ENCODE measurements around the gene LRRC14B.

The LRRC14B gene

DNA sequence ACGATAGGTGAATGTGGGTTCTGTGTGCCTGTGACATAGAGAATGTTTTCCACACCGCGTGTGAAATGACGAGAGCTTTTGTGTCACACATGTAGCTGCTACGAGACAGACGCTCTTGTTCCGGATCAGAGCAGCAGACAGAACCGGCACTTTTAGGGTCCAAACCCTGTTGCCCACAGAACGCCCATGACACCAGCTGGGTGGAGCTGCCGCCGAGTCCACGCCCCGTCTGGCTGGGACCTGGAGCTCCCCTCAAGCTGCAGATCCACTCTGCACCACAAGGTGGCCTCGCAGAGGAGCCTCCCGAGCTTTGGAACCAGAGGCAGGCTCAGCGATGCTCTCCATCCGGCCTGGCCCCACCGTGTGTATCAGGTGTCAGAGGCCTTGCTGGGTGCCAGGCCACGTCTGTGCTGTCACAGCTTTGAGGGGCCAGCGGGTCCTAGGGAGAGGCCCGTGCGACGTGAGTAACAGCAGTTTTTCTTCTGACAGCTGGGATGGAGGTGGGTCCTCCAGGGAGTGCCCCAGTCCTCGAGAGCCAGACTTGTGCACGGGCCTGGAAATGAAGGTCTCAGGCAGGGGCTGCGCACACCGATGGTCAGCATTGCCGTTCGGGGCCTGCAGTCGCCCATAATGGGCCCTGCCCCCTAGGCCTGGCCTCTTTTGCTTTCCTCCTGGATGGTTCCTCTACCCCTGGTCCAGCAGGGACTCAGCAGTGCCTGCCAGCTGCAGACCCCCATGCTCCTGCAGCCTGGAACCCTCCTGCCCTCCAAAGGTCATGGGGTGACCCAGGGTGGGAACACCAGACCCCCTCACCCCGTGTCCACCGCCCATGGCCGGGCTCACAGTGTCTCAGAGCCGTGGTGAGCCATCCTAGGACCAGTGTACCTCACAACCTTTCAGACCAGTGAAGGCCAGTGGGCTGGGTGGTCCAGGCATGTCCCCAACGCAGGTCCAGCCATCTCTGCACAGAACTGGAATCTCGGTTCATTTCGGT lies 2.5 kb upstream of the LRRC14B start:
- CTCF ChIA-PET: interaction anchor here (0.6 to 2.4 kb wide), 26 partner anchors 9 to 258 kb away, joined by 3 to 25 read pairs (median 4); partner anchors contain the start of genes AHRR, CCDC127, EXOC3 and SDHA
- POLR2A ChIA-PET: no interaction called here
- DNase-seq (ENCODE audit: low read depth, low spot score): peak; percentile 5
- TF ChIP-seq, protein P1, sequence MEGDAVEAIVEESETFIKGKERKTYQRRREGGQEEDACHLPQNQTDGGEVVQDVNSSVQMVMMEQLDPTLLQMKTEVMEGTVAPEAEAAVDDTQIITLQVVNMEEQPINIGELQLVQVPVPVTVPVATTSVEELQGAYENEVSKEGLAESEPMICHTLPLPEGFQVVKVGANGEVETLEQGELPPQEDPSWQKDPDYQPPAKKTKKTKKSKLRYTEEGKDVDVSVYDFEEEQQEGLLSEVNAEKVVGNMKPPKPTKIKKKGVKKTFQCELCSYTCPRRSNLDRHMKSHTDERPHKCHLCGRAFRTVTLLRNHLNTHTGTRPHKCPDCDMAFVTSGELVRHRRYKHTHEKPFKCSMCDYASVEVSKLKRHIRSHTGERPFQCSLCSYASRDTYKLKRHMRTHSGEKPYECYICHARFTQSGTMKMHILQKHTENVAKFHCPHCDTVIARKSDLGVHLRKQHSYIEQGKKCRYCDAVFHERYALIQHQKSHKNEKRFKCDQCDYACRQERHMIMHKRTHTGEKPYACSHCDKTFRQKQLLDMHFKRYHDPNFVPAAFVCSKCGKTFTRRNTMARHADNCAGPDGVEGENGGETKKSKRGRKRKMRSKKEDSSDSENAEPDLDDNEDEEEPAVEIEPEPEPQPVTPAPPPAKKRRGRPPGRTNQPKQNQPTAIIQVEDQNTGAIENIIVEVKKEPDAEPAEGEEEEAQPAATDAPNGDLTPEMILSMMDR (IDR thresholded peaks at IDR 0.05; ENCODE audit: insufficient read depth, low read length, missing control alignments): peak; percentile 98
- H3K4me3 ChIP-seq (ENCODE audit: low read depth, low read length): peak overlapping the region; percentile 23; the same call in 1 of the 2 replicates

DNA sequence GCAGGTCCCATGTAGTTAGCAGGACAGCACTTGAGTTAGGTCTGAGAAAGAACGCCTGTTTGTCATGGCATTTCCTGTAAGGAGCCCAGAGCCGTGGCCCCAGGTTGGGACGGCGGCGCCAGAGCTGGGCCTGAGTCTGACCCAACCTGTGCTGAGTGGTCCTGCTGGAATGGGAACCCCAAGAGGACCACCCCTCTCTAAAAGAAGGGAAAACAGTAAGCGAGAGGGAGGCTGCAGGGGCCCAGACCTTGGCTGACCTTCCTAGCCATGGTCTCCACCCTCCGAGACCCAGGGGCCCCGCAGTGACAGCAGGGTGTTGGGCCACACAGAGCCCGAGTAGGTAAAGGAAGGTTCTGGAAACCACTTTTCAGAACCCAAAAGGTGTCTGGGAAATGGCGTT lies 1.8 kb upstream of the LRRC14B start:
- CTCF ChIA-PET: interaction anchor here (1.6 to 2.4 kb wide), 4 partner anchors 10 to 30 kb away, joined by 7 to 25 read pairs (median 14); partner anchors contain the start of genes CCDC127 and SDHA
- H3K4me3 ChIP-seq (ENCODE audit: low read depth, low read length): no peak overlapping the region
- TF ChIP-seq, protein P1 (IDR thresholded peaks at IDR 0.05; ENCODE audit: insufficient read depth, low read length, missing control alignments): no peak
- POLR2A ChIA-PET: no interaction called here
- no peak for DNase-seq (ENCODE audit: low read depth, low spot score)

DNA sequence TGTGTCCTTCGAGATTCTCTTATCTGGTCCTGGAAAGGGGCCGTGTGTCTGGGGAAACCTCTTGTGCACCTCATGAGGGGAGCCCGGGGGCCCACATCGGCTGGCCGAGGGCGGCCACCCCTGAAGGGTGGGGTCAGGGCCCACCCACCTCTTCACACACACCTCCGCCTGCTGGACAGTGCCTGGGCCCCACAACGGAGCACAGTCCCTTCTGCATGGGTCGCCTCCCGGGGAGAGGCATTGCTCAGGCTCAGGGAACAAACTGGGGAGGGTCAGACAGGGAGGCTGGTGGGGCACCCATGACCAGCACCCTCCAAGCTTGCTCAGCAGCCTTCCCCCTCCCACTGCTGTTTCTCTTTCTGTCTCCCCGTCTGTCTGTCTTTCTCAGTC lies 1.3 kb upstream of the LRRC14B start:
- ChIA-PET CTCF (interaction anchor here (1.2 to 2.0 kb wide), 3 partner anchors 10 to 126 kb away, joined by 3 to 13 read pairs (median 6); partner anchors contain the start of genes CCDC127 and SDHA), POLR2A (no interaction called here)
- TF ChIP-seq, protein P1 (IDR thresholded peaks at IDR 0.05; ENCODE audit: insufficient read depth, low read length, missing control alignments): no peak
- H3K4me3 ChIP-seq (ENCODE audit: low read depth, low read length): no peak overlapping the region
- no peak for DNase-seq (ENCODE audit: low read depth, low spot score)

GRCh38 chr5:190366-191035 lies 794 bp upstream of the LRRC14B start:
- ChIA-PET CTCF (interaction anchor here (1.1 to 2.0 kb wide), 3 partner anchors 9 to 126 kb away, joined by 3 to 6 read pairs (median 3); no protein-coding TSS in a partner anchor), POLR2A (no interaction called here)
- H3K4me3 ChIP-seq (ENCODE audit: low read depth, low read length): no peak overlapping the region
- DNase-seq (ENCODE audit: low read depth, low spot score): no peak
- TF ChIP-seq, protein P1 (IDR thresholded peaks at IDR 0.05; ENCODE audit: insufficient read depth, low read length, missing control alignments): no peak

- ChIA-PET CTCF (interaction anchor here (0.8 to 2.0 kb wide), 4 partner anchors 8 to 239 kb away, joined by 3 to 6 read pairs (median 4); no protein-coding TSS in a partner anchor), POLR2A (interaction anchor here (0.6 kb wide), 1 partner anchor 28 kb away, joined by 3 read pairs; no protein-coding TSS in a partner anchor)
- DNase-seq (ENCODE audit: low read depth, low spot score): no peak
These were observed 825 bp downstream of the LRRC14B start for GRCh38 chr5:191949-192690.

More at GRCh38 chr5:191949-192690, 825 bp downstream of the LRRC14B start:
- H3K4me3 ChIP-seq (ENCODE audit: low read depth, low read length): no peak overlapping the region
- TF ChIP-seq, protein P1 (IDR thresholded peaks at IDR 0.05; ENCODE audit: insufficient read depth, low read length, missing control alignments): no peak

All from AG04449 (cell line).